Breast epithelium (tissue), 4 donors: ENCODE measurements around the gene CLSTN2. TPM values are rescaled to one million over a fixed set of nuclear protein-coding genes. Genes with fewer than 3 reads are reported as not detected.

ENCODE experiments used
- DNase-seq, 2 donors: peaks; one replicate each; pipeline ENCODE4 v3.0.0-alpha.2; 2019; ENCODE audit warnings: low spot score in 2 of 2
- H3K27ac ChIP-seq, 2 donors: fragments of 200-600 bp; sonication (generic) in 1 of 2; one replicate each; pipeline ENCODE4 v1.5.1; 2016 to 2019; ENCODE audit warnings: mild to moderate bottlenecking in 1 of 2
- H3K27me3 ChIP-seq, 2 donors: fragments of 200-600 bp; sonication (generic) in 1 of 2; one replicate each; pipeline versions ENCODE4 v1.5.1 to v1.6.0; 2017 to 2019; ENCODE audit warnings: control low read depth in 1 of 2, mild to moderate bottlenecking in 1 of 2
- H3K36me3 ChIP-seq: fragments of 200-600 bp; one replicate; pipeline ENCODE4 v1.5.1; 2019
- H3K4me1 ChIP-seq, 2 donors: fragments of 200-600 bp; sonication (generic); one replicate each; pipeline ENCODE4 v1.5.1; 2016 to 2019; ENCODE audit warnings: control low read depth in 1 of 2
- H3K4me3 ChIP-seq, 3 donors: fragments of 200-600 bp; sonication (generic); 1 replicate in 2 of 3; 2 replicates in 1 of 3; pipeline ENCODE4 v1.5.1; 2016 to 2019; ENCODE audit warnings: mild to moderate bottlenecking in 3 of 3, moderate library complexity in 2 of 3
- H3K9me3 ChIP-seq, 2 donors: fragments of 200-600 bp; sonication (generic) in 1 of 2; one replicate each; pipeline ENCODE4 v1.5.1; 2016 to 2019; ENCODE audit warnings: control low read depth in 1 of 2
- CTCF ChIP-seq, 3 donors: fragments of 450-650 bp; IDR thresholded peaks; one replicate each; pipeline ENCODE4 v1.5.1; 2016 to 2017; ENCODE audit warnings: antibody characterized with exemption in 3 of 3, mild to moderate bottlenecking in 3 of 3, moderate library complexity in 3 of 3
- POLR2A ChIP-seq: fragments of 450-650 bp; IDR thresholded peaks from one replicate; pipeline ENCODE4 v1.6.1; 2016; ENCODE audit warnings: antibody characterized with exemption, mild to moderate bottlenecking, moderate library complexity
- POLR2AphosphoS5 ChIP-seq, 3 donors: sonication (generic); formaldehyde crosslinking; IDR thresholded peaks; one replicate each; pipeline ENCODE4 v1.6.1; 2017; ENCODE audit warnings: antibody characterized with exemption in 3 of 3
- intact Hi-C: fragments of 100-400 bp; cut with DNase I; formaldehyde crosslinking; loops from one replicate; pipeline ENCODE4 v1.15.1; 2023; ENCODE audit warnings: low total_unique reads
- total RNA-seq, 3 donors: library from RNA; depleted of rRNA; stranded (reverse); fragments of >200 nt; gene quantifications; one replicate each; pipeline ENCODE4 v1.1.0, GENCODE V29; 2016

Gene CLSTN2
- total RNA-seq, 3 donors from 2014 or later: 15.5 to 75.5 (median 33.1) TPM

GRCh38 chr3:140387244-140387643 is 452.3 kb downstream of the CLSTN2 start:
- DNase-seq: no peak
- peaks cover 3% of the 10 kb centered on the region for H3K36me3 ChIP-seq
- TF ChIP-seq CTCF (IDR thresholded peaks at IDR 0.05) (no peak), POLR2A (no peak), POLR2AphosphoS5 (IDR thresholded peaks at IDR 0.05) (no peak)
- H3K4me3 ChIP-seq: no peak overlapping the region
- H3K4me1 ChIP-seq: no peaks in the 10 kb centered on the region
- intact Hi-C loops: no loop called here
- no peak overlapping the region for H3K27ac ChIP-seq
- H3K27me3 ChIP-seq: no peaks in the 10 kb centered on the region
- no peaks in the 10 kb centered on the region for H3K9me3 ChIP-seq

GRCh38 chr3:140388202-140388922 is 453.4 kb downstream of the CLSTN2 start:
- no peaks in the 10 kb centered on the region for H3K9me3 ChIP-seq
- TF ChIP-seq POLR2A (no peak), CTCF (IDR thresholded peaks at IDR 0.05) (no peak), POLR2AphosphoS5 (IDR thresholded peaks at IDR 0.05) (no peak)
- DNase-seq: no peak
- no peak overlapping the region for H3K27ac ChIP-seq
- peaks cover 3% of the 10 kb centered on the region for H3K36me3 ChIP-seq
- intact Hi-C loops: no loop called here
- no peaks in the 10 kb centered on the region for H3K4me1 ChIP-seq
- no peaks in the 10 kb centered on the region for H3K27me3 ChIP-seq
- H3K4me3 ChIP-seq: no peak overlapping the region

GRCh38 chr3:140391061-140391460 is 456.1 kb downstream of the CLSTN2 start:
- intact Hi-C loops: no loop called here
- Histone ChIP-seq H3K27me3 (no peaks in the 10 kb centered on the region), H3K4me3 (no peak overlapping the region), H3K4me1 (no peaks in the 10 kb centered on the region), H3K9me3 (no peaks in the 10 kb centered on the region), H3K27ac (no peak overlapping the region), H3K36me3 (peaks cover 3% of the 10 kb centered on the region)
- TF ChIP-seq POLR2A: no peak
- TF ChIP-seq CTCF (IDR thresholded peaks at IDR 0.05): no peak
- no peak for TF ChIP-seq POLR2AphosphoS5 (IDR thresholded peaks at IDR 0.05)
- DNase-seq: no peak

GRCh38 chr3:140394488-140395133 is 459.6 kb downstream of the CLSTN2 start:
- Histone ChIP-seq H3K27ac (no peak overlapping the region), H3K9me3 (no peaks in the 10 kb centered on the region), H3K27me3 (no peaks in the 10 kb centered on the region), H3K4me3 (no peak overlapping the region), H3K36me3 (peaks cover 3% of the 10 kb centered on the region), H3K4me1 (no peaks in the 10 kb centered on the region)
- TF ChIP-seq POLR2AphosphoS5 (IDR thresholded peaks at IDR 0.05) (no peak), POLR2A (no peak), CTCF (IDR thresholded peaks at IDR 0.05) (no peak)
- intact Hi-C loops: no loop called here
- no peak for DNase-seq
